ENCODE data around the gene KCNJ16. TPM values are rescaled to one million over a fixed set of nuclear protein-coding genes. Genes with fewer than 3 reads are reported as not detected.

The KCNJ16 gene
- under 0.01 and 0.09 TPM in 2 replicates for total RNA-seq

DNA sequence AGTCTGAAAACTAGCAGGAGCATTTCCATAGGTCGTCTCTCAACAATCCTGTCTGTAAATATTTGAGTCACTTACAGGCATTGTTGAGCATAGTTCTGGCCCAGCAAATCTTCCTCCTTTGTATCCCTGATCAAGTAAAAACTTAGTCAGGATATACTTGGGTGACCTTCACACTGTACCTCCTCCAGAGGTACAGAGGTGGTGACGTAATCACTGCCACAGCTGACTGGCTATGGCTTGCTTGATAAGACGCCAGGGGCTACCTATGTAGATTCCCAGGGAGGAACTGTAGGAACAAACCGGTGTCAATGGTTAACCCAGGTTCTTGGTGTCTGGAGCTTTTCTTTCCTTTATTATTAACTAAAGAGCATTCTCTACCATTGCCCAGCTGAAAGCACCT lies at the start of gene KCNJ16:
Gene KCNJ16 (plus strand): TSS at position 270 of the 400 bp plus-strand sequence. CDS start 56,863 bp downstream, outside the sequence.

GRCh38 chr17:70168977-70169708 lies 94.1 kb downstream of the KCNJ16 start, which contains the start of gene KCNJ2:
Gene KCNJ2, plus strand, starts transcription at chr17:70169532. Its CDS starts 5,508 bp downstream, at chr17:70175040.

Other genes starting within 250 kb of the KCNJ16 start
- 26.5 and 52.5 TPM in 2 replicates for gene KCNJ2, start 94.3 kb downstream of the KCNJ16 start, total RNA-seq